ENCODE data around the gene ORAI3. TPM values are rescaled to one million over a fixed set of nuclear protein-coding genes. Genes with fewer than 3 reads are reported as not detected.

Gene ORAI3
- polyA plus RNA-seq, 1 experiment = 23.7 TPM

DNA sequence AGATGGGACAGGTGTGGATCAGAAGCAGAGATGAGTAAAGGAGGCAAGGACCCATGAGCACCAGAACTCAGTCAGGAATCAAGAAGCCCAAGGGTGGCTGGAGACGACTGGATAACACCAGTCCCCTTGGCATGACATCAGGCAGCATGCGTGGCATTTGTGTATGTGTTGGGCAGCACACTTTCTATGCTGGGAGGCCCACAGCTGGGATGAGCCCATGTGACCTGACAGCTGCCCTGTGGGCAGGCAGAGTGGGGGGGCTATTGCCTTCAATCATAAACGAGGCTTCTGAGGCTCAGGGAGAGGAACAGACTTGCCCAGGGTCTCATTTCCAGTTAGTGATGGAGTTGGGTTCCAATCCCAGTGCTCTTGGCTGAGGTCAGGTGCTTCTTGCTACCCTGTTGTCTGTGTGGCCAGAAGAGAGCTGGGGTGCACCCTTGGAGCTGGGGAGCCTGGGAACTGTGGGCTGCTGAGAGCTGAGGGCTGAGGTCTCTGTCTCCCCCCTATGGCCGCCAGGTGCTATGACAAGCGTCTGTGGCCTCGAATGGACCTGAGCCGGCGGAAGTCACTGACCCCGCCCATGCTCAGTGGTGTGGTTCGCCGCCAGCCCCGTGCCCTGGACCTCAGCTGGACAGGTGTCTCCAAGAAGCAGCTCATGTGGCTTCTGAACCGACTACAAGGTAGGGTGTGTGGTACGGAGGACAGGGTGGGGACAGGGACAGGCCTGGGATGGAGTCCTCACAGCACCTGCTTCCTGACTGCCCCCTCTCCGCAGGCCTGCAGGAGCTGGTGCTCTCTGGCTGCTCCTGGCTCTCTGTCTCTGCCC, 7.1 kb upstream of the ORAI3 start:
- H3K9me3 ChIP-seq (ENCODE audit: control insufficient read depth, insufficient read depth, low read length) = no peaks in the 10 kb centered on the region; the same call in 1 of the 2 replicates
- POLR2A ChIA-PET = interaction anchor here (0.6 to 0.7 kb wide), 5 partner anchors 9 to 530 kb away, joined by 3 to 13 read pairs (median 4); partner anchors contain the start of genes CTF1 and TGFB1I1
- no peak overlapping the region for H3K4me3 ChIP-seq (ENCODE audit: low read depth, low read length)
- DNase-seq (ENCODE audit: low read depth, low spot score) = no peak
- H3K27ac ChIP-seq (ENCODE audit: low read depth, low read length) = no peak overlapping the region
- CTCF ChIA-PET = interaction anchor here (0.7 to 2.5 kb wide), 9 partner anchors 8 to 415 kb away, joined by 3 to 20 read pairs (median 3); no protein-coding TSS in a partner anchor
- H3K27me3 ChIP-seq (ENCODE audit: control insufficient read depth, insufficient read depth, low read length) = no peaks in the 10 kb centered on the region
- TF ChIP-seq, protein P1, sequence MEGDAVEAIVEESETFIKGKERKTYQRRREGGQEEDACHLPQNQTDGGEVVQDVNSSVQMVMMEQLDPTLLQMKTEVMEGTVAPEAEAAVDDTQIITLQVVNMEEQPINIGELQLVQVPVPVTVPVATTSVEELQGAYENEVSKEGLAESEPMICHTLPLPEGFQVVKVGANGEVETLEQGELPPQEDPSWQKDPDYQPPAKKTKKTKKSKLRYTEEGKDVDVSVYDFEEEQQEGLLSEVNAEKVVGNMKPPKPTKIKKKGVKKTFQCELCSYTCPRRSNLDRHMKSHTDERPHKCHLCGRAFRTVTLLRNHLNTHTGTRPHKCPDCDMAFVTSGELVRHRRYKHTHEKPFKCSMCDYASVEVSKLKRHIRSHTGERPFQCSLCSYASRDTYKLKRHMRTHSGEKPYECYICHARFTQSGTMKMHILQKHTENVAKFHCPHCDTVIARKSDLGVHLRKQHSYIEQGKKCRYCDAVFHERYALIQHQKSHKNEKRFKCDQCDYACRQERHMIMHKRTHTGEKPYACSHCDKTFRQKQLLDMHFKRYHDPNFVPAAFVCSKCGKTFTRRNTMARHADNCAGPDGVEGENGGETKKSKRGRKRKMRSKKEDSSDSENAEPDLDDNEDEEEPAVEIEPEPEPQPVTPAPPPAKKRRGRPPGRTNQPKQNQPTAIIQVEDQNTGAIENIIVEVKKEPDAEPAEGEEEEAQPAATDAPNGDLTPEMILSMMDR (IDR thresholded peaks at IDR 0.05; ENCODE audit: low read depth, low read length) = peak; percentile 85

DNA sequence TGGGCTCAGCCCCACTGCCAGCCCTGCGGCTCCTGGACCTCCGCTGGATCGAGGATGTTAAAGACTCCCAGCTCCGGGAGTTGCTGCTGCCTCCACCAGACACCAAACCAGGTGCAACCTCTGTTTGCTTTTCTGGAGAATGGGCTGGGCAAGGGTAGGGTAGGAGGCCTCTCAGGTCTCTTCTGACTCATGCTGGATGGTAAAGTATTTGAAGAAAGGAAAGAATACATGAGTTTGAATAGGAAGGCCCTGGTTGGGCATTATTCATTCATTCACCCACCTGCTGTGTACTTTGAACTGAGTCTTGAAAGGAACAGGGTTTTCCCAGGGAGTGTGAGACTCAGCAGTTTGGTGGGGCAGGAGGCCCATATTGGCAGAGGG, 6.5 kb upstream of the ORAI3 start:
- POLR2A ChIA-PET = interaction anchor here (0.6 kb wide), 3 partner anchors 65 to 530 kb away, joined by 3 to 4 read pairs (median 4); partner anchors contain the start of gene TGFB1I1
- Histone ChIP-seq H3K27me3 (ENCODE audit: control insufficient read depth, insufficient read depth, low read length) (no peaks in the 10 kb centered on the region), H3K4me3 (ENCODE audit: low read depth, low read length) (no peak overlapping the region), H3K9me3 (ENCODE audit: control insufficient read depth, insufficient read depth, low read length) (no peaks in the 10 kb centered on the region; the same call in 1 of the 2 replicates), H3K27ac (ENCODE audit: low read depth, low read length) (no peak overlapping the region)
- DNase-seq (ENCODE audit: low read depth, low spot score) = no peak
- CTCF ChIA-PET = interaction anchor here (0.7 to 2.5 kb wide), 9 partner anchors 8 to 416 kb away, joined by 3 to 20 read pairs (median 3); no protein-coding TSS in a partner anchor
- TF ChIP-seq, protein P1 (IDR thresholded peaks at IDR 0.05; ENCODE audit: low read depth, low read length) = no peak

DNA sequence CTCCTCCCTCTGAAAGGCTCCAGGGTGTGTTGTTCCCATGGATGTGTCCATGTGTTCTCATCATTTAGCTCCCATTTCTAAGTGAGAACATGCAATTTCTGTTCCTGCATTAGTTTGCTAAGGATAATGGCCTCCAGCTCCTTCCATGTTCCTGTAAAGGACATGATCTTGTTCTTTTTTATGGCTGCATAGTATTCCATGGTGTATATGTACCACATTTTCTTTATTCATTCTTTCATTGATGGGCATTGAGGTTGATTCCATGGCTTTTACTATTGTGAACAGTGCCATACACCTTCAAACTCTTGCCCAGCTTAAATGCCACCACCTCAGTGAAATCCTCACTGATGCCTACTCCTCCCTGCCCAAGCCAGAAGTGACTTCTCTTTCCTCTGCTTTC, 4.5 kb upstream of the ORAI3 start:
- no peak overlapping the region for H3K27ac ChIP-seq (ENCODE audit: low read depth, low read length)
- no peaks in the 10 kb centered on the region for H3K27me3 ChIP-seq (ENCODE audit: control insufficient read depth, insufficient read depth, low read length)
- CTCF ChIA-PET = interaction anchor here (0.5 to 1.6 kb wide), 6 partner anchors 8 to 230 kb away, joined by 3 to 9 read pairs (median 5); no protein-coding TSS in a partner anchor
- TF ChIP-seq, protein P1 (IDR thresholded peaks at IDR 0.05; ENCODE audit: low read depth, low read length) = no peak
- no peak overlapping the region for H3K4me3 ChIP-seq (ENCODE audit: low read depth, low read length)
- H3K9me3 ChIP-seq (ENCODE audit: control insufficient read depth, insufficient read depth, low read length) = no peaks in the 10 kb centered on the region; the same call in 1 of the 2 replicates
- DNase-seq (ENCODE audit: low read depth, low spot score) = no peak
- POLR2A ChIA-PET = interaction anchor here (0.6 kb wide), 1 partner anchor 547 kb away, joined by 4 read pairs; no protein-coding TSS in a partner anchor

DNA sequence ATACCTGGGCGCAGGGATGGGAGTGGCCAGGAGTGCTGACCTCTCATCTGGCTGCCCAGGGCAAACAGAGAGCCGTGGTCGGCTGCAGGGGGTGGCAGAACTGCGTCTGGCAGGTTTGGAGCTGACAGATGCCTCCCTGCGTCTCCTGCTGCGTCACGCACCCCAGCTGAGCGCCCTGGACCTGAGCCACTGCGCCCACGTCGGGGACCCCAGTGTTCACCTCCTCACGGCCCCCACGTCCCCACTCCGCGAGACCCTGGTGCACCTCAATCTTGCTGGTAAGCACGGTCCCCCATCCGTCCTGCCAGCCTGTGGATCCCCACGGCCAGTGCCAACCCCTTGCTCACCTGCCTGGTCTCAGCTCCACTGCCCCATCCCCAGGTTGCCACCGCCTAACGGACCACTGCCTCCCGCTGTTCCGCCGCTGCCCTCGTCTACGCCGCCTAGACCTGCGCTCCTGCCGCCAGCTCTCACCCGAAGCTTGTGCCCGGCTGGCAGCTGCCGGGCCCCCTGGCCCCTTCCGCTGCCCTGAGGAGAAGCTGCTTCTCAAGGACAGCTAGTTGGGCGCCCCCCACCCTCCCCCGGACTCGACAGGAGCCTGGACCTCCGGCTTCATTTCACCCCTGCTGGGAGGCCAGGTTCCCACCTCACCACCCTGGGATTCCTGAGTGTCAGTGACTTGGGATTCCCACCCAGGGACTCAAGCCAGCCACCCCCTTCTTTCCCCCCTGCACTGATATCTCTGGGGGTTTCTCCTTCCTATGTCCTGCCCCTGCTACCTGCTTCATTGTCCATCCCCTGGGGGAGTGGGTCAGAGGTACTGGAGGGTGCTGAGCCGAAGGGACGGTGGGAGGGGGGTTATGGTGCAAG, 2.0 kb upstream of the ORAI3 start:
- Histone ChIP-seq H3K4me3 (ENCODE audit: low read depth, low read length) (no peak overlapping the region), H3K27me3 (ENCODE audit: control insufficient read depth, insufficient read depth, low read length) (no peaks in the 10 kb centered on the region), H3K9me3 (ENCODE audit: control insufficient read depth, insufficient read depth, low read length) (no peaks in the 10 kb centered on the region; the same call in 1 of the 2 replicates), H3K27ac (ENCODE audit: low read depth, low read length) (no peak overlapping the region)
- CTCF ChIA-PET = no interaction called here
- no peak for DNase-seq (ENCODE audit: low read depth, low spot score)
- POLR2A ChIA-PET = interaction anchor here (0.5 to 1.0 kb wide), 3 partner anchors 52 to 536 kb away, joined by 3 to 10 read pairs (median 4); partner anchors contain the start of gene SLC5A2
- TF ChIP-seq, protein P1 (IDR thresholded peaks at IDR 0.05; ENCODE audit: low read depth, low read length) = no peak

Measured in AG04450 (cell line).